ENCODE data around the gene FGGY.

FGGY gene

GRCh38 chr1:59302297-59302696 is 5.4 kb downstream of the FGGY start:
- DNase-seq (ENCODE audit: low spot score) = no peak
- in situ Hi-C loops (cut with MboI; ENCODE audit: low sequenced_read_pairs, unreplicated experiment) = no loop called here
- TF ChIP-seq CTCF (IDR thresholded peaks at IDR 0.05; ENCODE audit: borderline replicate concordance, control extremely low read depth, extremely low read depth, insufficient read depth, missing control alignments) = no peak

GRCh38 chr1:59302871-59303270 is 6.0 kb downstream of the FGGY start:
- in situ Hi-C loops (cut with MboI; ENCODE audit: low sequenced_read_pairs, unreplicated experiment) = no loop called here
- no peak for TF ChIP-seq CTCF (IDR thresholded peaks at IDR 0.05; ENCODE audit: borderline replicate concordance, control extremely low read depth, extremely low read depth, insufficient read depth, missing control alignments)
- no peak for DNase-seq (ENCODE audit: low spot score)

GRCh38 chr1:59305188-59305587 is 8.3 kb downstream of the FGGY start:
- in situ Hi-C loops (cut with MboI; ENCODE audit: low sequenced_read_pairs, unreplicated experiment) = no loop called here
- DNase-seq (ENCODE audit: low spot score) = no peak
- TF ChIP-seq CTCF (IDR thresholded peaks at IDR 0.05; ENCODE audit: borderline replicate concordance, control extremely low read depth, extremely low read depth, insufficient read depth, missing control alignments) = no peak

GRCh38 chr1:59307591-59307990 is 10.7 kb downstream of the FGGY start:
- no peak for TF ChIP-seq CTCF (IDR thresholded peaks at IDR 0.05; ENCODE audit: borderline replicate concordance, control extremely low read depth, extremely low read depth, insufficient read depth, missing control alignments)
- DNase-seq (ENCODE audit: low spot score) = no peak
- in situ Hi-C loops (cut with MboI; ENCODE audit: low sequenced_read_pairs, unreplicated experiment) = no loop called here

GRCh38 chr1:59308839-59309238 is 11.9 kb downstream of the FGGY start:
- DNase-seq (ENCODE audit: low spot score) = no peak
- no peak for TF ChIP-seq CTCF (IDR thresholded peaks at IDR 0.05; ENCODE audit: borderline replicate concordance, control extremely low read depth, extremely low read depth, insufficient read depth, missing control alignments)
- in situ Hi-C loops (cut with MboI; ENCODE audit: low sequenced_read_pairs, unreplicated experiment) = no loop called here

GRCh38 chr1:59309392-59309791 is 12.5 kb downstream of the FGGY start:
- TF ChIP-seq CTCF (IDR thresholded peaks at IDR 0.05; ENCODE audit: borderline replicate concordance, control extremely low read depth, extremely low read depth, insufficient read depth, missing control alignments) = no peak
- in situ Hi-C loops (cut with MboI; ENCODE audit: low sequenced_read_pairs, unreplicated experiment) = no loop called here
- no peak for DNase-seq (ENCODE audit: low spot score)

All from GM13976 (cell line).